ENCODE measurements around the gene ACSL5. TPM values are rescaled to one million over a fixed set of nuclear protein-coding genes. Genes with fewer than 3 reads are reported as not detected.

The ACSL5 gene
- total and polyA plus RNA-seq, 2 experiments from 2014 or later, result not detected

DNA sequence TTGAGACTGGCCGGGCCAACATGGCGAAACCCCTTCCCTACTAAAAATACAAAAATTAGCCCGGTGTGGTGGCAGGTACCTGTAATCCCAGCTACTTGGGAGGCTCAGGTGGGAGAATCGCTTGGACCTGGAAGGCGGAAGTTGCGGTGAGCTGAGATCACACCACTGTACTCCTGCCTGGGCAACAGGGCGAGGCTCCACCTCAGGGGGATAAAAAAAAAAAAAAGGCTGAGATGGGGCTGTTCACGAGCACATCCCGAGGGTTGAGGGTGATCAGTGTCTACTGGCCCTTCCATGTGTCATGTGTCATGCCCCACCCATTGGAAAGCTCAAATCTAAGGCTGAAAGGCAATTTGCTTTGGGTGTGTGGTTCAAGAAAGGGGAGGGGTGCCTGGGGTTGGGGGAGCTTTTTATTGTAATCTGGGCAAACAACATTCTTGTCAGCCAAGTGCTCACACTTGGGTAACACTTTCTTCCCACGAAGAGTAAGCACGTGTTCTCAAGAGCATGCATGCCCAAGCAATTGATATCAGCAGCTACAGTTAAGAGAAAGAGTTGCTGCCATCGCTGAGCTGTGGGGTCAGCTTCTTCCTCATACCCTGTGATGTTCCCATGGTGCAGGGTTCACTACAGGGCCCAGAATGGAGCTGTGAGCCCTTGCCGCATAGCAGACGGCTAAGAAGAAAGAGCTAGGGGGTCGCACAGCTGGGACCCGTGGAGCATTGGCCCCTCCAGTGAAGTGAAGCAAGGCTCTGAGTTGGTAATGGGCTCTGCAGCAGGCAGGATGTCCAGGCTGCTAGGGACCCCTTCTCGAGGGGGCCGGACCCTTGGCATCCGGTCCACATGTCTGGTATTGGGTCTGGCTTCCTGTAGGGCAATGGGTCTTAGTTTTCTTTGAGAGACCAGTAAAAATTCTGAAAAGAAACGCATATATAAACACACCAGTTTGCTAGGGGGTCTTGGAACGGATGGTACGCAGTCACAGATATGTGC, 9.9 kb upstream of the ACSL5 start:
- H3K36me3 ChIP-seq (ENCODE audit: insufficient read depth), result no peaks in the 10 kb centered on the region
- Mint-ChIP-seq H3K4me3 (no peak overlapping the region), H3K27me3 (ENCODE audit: insufficient read depth, low read depth, poor library complexity) (no peaks in the 10 kb centered on the region), H3K36me3 (ENCODE audit: low read depth) (no peaks in the 10 kb centered on the region), H3K27ac (no peak overlapping the region), H3K9me3 (no peaks in the 10 kb centered on the region), H3K4me1 (peaks cover 4% of the 10 kb centered on the region; the same call in 1 of the 3 replicates)
- no peak for ATAC-seq
- no peaks in the 10 kb centered on the region for H4K20me1 ChIP-seq (replicated peaks; ENCODE audit: insufficient read depth)
- H3K79me2 ChIP-seq (replicated peaks; ENCODE audit: insufficient read depth), result no peaks in the 10 kb centered on the region
- H3K9me2 ChIP-seq (ENCODE audit: insufficient read depth), result no peaks in the 10 kb centered on the region
- no peak for TF ChIP-seq NANOG (IDR thresholded peaks at IDR 0.05; ENCODE audit: borderline replicate concordance)
- no peak for TF ChIP-seq JUNB (IDR thresholded peaks at IDR 0.05; ENCODE audit: unreplicated experiment)
- TF ChIP-seq POLR2AphosphoS5 (IDR thresholded peaks at IDR 0.05; ENCODE audit: low read depth), result no peak
- TF ChIP-seq REST (IDR thresholded peaks at IDR 0.05; ENCODE audit: unreplicated experiment), result no peak
- TF ChIP-seq ZNF462 (CRISPR knock-in tag; IDR thresholded peaks at IDR 0.05), result no peak
- no peak for TF ChIP-seq EZH2 (IDR thresholded peaks at IDR 0.05; ENCODE audit: low read depth, unreplicated experiment)
- TF ChIP-seq CREB1 (CRISPR knock-in tag; IDR thresholded peaks at IDR 0.05; ENCODE audit: low read depth), result no peak
- no peak for TF ChIP-seq STAT1 (IDR thresholded peaks at IDR 0.05; ENCODE audit: unreplicated experiment)
- TF ChIP-seq ZNF114 (CRISPR knock-in tag; IDR thresholded peaks at IDR 0.05), result no peak
- no peak for TF ChIP-seq EZH2phosphoT487 (IDR thresholded peaks at IDR 0.05; ENCODE audit: unreplicated experiment)
- TF ChIP-seq ZNF331 (CRISPR knock-in tag; IDR thresholded peaks at IDR 0.05; ENCODE audit: low read depth), result no peak
- TF ChIP-seq, protein P1, sequence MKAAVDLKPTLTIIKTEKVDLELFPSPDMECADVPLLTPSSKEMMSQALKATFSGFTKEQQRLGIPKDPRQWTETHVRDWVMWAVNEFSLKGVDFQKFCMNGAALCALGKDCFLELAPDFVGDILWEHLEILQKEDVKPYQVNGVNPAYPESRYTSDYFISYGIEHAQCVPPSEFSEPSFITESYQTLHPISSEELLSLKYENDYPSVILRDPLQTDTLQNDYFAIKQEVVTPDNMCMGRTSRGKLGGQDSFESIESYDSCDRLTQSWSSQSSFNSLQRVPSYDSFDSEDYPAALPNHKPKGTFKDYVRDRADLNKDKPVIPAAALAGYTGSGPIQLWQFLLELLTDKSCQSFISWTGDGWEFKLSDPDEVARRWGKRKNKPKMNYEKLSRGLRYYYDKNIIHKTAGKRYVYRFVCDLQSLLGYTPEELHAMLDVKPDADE (IDR thresholded peaks at IDR 0.05), result no peak
- TF ChIP-seq, protein P2, sequence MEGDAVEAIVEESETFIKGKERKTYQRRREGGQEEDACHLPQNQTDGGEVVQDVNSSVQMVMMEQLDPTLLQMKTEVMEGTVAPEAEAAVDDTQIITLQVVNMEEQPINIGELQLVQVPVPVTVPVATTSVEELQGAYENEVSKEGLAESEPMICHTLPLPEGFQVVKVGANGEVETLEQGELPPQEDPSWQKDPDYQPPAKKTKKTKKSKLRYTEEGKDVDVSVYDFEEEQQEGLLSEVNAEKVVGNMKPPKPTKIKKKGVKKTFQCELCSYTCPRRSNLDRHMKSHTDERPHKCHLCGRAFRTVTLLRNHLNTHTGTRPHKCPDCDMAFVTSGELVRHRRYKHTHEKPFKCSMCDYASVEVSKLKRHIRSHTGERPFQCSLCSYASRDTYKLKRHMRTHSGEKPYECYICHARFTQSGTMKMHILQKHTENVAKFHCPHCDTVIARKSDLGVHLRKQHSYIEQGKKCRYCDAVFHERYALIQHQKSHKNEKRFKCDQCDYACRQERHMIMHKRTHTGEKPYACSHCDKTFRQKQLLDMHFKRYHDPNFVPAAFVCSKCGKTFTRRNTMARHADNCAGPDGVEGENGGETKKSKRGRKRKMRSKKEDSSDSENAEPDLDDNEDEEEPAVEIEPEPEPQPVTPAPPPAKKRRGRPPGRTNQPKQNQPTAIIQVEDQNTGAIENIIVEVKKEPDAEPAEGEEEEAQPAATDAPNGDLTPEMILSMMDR (conservative IDR thresholded peaks at IDR 0.05; ENCODE audit: low read depth in 2 of 2), result no peak
- no peak overlapping the region for H3K4me3 ChIP-seq
- no peaks in the 10 kb centered on the region for H3K4me1 ChIP-seq (ENCODE audit: insufficient read depth)
- H3K4me2 ChIP-seq, result no peak overlapping the region
- H2AFZ ChIP-seq, result no peak overlapping the region
- H3K27ac ChIP-seq (ENCODE audit: low read depth), result no peak overlapping the region
- no peaks in the 10 kb centered on the region for H3K27me3 ChIP-seq (ENCODE audit: insufficient read depth)
- H3F3A ChIP-seq (replicated peaks; ENCODE audit: low read depth), result no peaks in the 10 kb centered on the region
- no peak for DNase-seq (ENCODE audit: low spot score)

Data from GM23338 (cell line).